Measurements from ENCODE around the gene TAC3.
A peak's percentile ranks its signal among the peaks of the same experiment; 100 is the strongest.

The TAC3 gene

GRCh38 chr12:57012600-57013465 is 3.5 kb downstream of the TAC3 start:
- TF ChIP-seq CTCF (IDR thresholded peaks at IDR 0.05; ENCODE audit: control insufficient read depth, insufficient read depth, low read depth, low read length, missing control alignments), result no peak
- no peak for DNase-seq (ENCODE audit: low read depth)

GRCh38 chr12:57011438-57012424 is 4.6 kb downstream of the TAC3 start:
- H3K4me3 ChIP-seq (ENCODE audit: control insufficient read depth, low read depth, low read length), result no peak overlapping the region
- DNase-seq (ENCODE audit: low read depth), result no peak
- no peak for TF ChIP-seq CTCF (IDR thresholded peaks at IDR 0.05; ENCODE audit: control insufficient read depth, insufficient read depth, low read depth, low read length, missing control alignments)

More at GRCh38 chr12:57012600-57013465, 3.5 kb downstream of the TAC3 start:
- no peak overlapping the region for H3K4me3 ChIP-seq (ENCODE audit: control insufficient read depth, low read depth, low read length)

- no peak for DNase-seq (ENCODE audit: low read depth)
- H3K4me3 ChIP-seq (ENCODE audit: control insufficient read depth, low read depth, low read length), result no peak overlapping the region
- no peak for TF ChIP-seq CTCF (IDR thresholded peaks at IDR 0.05; ENCODE audit: control insufficient read depth, insufficient read depth, low read depth, low read length, missing control alignments)
These were observed 5.6 kb downstream of the TAC3 start for GRCh38 chr12:57010627-57011247.

GRCh38 chr12:57009949-57010626 is 6.2 kb downstream of the TAC3 start:
- DNase-seq (ENCODE audit: low read depth), result no peak
- H3K4me3 ChIP-seq (ENCODE audit: control insufficient read depth, low read depth, low read length), result no peak overlapping the region
- no peak for TF ChIP-seq CTCF (IDR thresholded peaks at IDR 0.05; ENCODE audit: control insufficient read depth, insufficient read depth, low read depth, low read length, missing control alignments)

- peak; percentile 69 for TF ChIP-seq CTCF (IDR thresholded peaks at IDR 0.05; ENCODE audit: control insufficient read depth, insufficient read depth, low read depth, low read length, missing control alignments)
- peak; percentile 50 for DNase-seq (ENCODE audit: low read depth)
- no peak overlapping the region for H3K4me3 ChIP-seq (ENCODE audit: control insufficient read depth, low read depth, low read length)
These were observed 8.2 kb downstream of the TAC3 start for GRCh38 chr12:57008178-57008577.

Data from AG09309 (cell line).